Erythroblast (primary cell): Measurements from ENCODE around the gene LAMA1.

ENCODE experiments used
- GATA1 ChIP-seq: IDR thresholded peaks from 2 replicates; pipeline ENCODE4 v1.6.1; 2011; ENCODE audit warnings: low read depth, mild to moderate bottlenecking, control low read depth, low read length, moderate library complexity
- POLR2A ChIP-seq: IDR thresholded peaks from 2 replicates; pipeline ENCODE4 v1.6.1; 2011; ENCODE audit warnings: mild to moderate bottlenecking, low read length

DNA sequence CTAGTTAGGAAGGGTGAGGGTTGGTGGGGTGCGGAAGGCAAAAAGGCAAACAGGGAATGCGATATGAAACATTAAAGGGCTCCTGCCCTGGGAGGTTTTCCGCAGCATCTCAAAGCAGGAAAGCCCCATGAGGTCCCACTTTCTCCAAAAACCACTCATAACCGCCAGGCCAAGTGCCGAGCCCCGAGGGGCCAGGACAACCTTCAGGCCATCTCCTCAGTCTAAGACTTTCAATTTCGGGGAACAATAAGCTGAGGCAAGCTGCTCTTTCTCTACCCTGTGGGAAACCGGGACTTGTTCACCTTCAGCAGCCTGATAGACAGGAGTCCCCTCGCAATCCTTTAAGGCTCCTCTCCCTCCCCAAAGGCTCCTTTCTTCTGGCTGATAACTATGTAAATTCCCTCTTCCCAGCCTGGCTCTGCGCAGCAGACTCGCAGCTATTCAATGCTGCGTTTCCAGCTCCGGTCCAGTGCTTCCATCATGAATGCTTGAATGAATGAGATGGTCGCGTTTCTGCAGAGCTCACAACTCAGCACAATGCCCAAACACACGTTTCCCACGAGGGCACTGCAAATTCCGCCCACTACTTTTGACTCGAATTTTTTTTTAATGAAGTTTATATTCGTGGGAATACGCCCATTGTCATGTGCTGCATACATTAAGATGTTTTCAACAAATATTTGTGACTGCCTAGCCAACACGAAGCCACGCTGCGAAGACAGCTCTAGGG is 1.4 kb downstream of the LAMA1 start:
- no peak for TF ChIP-seq POLR2A
- TF ChIP-seq GATA1, result no peak
